Superior temporal gyrus (tissue), 1 donor: ENCODE data around the gene LRCH1.

ENCODE experiments used
- DNase-seq: peaks from one replicate; pipeline ENCODE4 v3.0.0-alpha.2; 2016; ENCODE audit errors: extremely low spot score

The LRCH1 gene

DNA sequence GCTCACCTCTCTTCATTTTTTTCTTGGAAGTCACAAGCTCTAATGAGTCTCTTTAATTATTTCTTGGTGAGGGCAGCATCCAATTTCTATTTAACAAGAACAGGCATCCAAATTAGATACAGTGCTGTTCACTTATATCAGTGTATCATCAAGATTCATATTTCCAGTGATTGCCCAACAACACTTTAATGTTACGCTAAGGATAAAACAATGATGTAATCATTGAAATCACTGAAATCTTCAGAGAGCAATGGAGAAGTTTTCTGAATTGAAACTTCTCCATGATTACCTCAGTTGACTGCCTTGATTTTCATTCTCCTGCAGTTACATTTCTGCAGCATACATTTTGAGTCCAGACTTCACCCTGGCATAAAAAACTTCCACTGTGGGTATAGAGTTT, 17.1 kb upstream of the LRCH1 start:
- DNase-seq = no peak

DNA sequence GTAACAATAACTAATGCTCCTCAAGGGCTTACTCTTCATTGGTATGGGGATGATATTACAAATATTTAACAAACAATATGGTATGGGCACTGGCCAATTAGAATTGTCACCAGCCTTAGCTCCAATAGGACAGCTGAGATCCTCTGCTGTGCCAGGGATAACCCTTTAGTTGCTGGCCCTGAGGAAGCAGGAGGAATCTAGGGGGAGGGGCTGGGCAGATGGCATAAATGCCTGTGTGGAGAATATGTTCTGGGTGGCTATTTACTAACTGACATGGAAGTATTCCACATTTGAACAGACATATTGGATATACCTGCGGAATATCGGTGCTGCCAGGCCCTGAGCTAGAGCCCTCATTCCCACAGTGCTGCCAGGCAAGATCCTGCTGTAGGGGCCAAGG, 16.6 kb upstream of the LRCH1 start:
- no peak for DNase-seq

- no peak for DNase-seq
These were observed 13.7 kb upstream of the LRCH1 start for GRCh38 chr13:46539231-46539630.

- DNase-seq = no peak
These were observed 11.8 kb upstream of the LRCH1 start for GRCh38 chr13:46541210-46541609.

DNA sequence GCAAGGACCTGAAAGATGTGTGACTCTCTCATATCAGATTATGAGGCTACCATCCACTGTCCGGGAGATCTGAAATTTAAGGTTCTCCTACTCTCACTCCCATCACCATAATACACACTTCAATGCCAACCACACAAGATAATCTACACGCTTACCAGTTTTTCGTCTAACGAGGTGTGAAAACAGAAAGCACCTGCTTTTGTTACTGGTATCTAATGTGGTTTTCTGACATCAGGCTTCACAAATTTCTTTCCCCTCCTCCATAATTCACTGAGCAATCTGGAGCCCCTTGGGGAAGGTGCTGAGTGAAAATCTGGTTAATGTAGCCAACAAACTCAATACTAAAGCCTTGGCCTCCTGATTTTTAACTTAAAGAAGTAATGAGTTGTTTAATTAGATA, 10.1 kb upstream of the LRCH1 start:
- no peak for DNase-seq

- no peak for DNase-seq
These were observed 9.7 kb upstream of the LRCH1 start for GRCh38 chr13:46543287-46543686.

- DNase-seq = no peak
These were observed 8.8 kb upstream of the LRCH1 start for GRCh38 chr13:46544208-46544607.

GRCh38 chr13:46544811-46545210, 8.2 kb upstream of the LRCH1 start:
- DNase-seq = no peak

- DNase-seq = no peak
These were observed 6.7 kb upstream of the LRCH1 start for GRCh38 chr13:46546084-46546768.

GRCh38 chr13:46550822-46551221, 2.1 kb upstream of the LRCH1 start:
- no peak for DNase-seq

DNA sequence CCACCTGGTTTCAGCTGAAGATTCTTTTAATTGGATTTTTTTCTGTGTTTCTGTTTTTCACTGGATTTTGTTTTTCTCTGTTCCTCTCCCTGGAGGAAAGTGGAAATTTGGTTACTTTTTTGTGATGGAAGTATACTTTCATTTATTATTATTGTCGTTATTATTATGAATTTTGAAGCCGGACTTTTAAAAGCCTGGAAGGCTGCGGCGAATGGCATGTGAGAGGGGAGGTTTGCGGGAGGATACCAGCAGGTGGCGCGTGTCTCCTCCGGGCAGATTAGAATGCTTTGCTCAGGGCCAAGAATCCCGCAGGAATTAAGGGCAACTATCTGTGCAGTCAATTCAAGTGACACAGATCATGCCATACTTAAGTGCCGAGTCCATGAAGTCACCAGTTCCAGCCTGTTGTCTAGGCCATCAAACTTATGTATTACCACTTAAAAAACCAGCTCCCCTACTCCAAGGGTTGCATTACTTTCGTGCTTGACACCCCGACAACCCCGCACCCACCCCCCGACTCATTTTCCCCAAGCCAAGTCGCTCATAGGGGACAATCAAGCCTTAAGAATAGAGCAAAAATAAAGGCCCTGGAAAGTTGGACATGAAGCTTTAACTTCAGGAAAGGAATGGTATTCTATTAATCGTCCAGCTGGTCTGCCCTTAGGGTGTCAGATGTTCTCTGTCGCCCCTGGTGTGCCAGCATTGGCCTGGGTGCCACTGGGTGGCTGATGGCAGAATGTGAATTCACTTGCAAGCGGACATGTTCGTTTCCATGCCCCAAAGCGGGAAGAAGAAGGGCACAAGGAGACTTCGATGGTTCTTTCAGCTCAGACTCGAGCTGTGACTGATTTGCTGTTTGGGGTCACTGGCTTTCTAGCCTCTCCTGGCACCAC, 1.3 kb upstream of the LRCH1 start:
- DNase-seq = peak; percentile 73

DNA sequence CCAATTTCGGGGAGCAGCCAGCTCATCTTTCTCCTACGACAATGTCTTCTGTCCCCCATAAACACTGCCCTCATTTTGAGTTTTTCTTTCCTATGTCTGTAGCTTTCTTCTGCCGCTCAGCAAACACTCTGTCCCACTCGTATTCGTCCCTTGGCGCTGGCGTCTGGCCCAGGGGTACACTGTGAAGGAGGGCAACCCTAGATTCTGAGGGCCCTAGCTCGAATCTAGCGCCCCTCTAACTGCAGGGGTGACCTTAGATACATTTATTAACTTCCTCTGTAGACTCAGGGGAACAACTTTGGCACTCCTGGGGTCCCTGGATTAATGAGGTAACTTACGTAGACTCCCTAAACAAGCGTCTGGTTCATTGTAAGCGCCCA, 677 bp upstream of the LRCH1 start:
- DNase-seq = no peak

DNA sequence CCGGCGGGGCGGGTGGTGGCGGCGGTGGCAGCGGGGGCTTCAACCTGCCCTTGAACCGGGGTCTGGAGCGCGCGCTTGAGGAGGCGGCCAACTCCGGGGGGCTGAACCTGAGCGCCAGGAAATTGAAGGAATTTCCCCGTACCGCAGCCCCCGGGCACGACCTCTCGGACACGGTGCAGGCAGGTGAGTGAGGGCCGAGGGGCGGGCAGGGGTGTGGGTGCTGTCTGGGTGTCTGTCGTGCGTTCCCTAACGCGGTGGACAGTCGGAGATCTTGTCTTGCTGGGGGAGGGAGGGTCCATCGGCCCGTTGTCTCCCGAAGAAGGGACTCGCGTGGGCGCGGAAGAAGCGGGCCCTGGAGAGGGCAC, 533 bp downstream of the LRCH1 start:
- DNase-seq = no peak

DNA sequence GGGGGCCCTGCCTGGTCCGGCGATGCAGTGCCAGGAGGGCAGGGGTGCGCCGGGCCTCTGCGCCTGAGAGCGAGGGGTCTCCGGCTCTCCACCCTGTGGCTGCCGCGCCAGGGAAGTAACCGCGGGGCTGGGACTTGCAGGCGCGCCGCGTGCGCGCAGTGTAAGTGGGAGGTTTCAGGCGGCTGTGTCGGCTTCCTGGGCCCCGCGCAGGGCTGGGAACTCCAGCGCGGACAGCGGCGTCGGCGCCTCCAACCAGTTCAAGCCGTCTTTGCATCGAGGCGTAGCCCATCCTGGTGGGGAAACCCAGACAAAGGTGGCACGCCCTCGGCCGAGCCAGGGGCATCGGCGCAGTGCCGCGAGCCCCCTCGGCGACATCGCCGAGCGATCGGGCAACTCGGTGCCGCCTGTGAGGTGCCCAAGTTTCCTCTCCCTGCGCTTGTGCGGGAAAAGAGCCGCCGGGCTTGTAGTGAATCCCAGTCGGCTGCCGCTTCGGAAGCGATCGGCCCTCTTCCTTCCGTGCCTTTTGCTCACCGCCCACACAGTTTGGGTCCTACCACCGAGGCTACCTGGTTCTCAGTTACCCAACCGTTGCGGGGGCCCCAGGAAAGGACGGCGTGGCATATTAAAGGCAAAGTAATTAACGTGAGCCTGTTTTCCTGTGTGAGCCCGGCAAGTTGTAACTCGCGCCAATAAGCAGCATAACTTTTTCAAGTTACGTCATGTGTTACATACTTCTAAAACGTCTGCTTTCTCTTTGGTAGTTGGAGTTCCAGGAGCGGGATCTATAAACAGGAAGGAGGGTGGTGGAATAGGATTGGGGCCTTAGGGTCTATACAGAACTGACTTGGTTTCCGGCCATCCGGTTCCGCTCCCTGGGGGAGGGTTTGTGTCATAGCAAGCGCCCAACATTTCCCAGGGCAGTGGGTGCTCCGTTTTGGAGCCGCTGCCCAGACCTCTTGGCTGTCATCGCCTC, 1.2 kb downstream of the LRCH1 start:
- DNase-seq = no peak

- no peak for DNase-seq
These were observed 2.0 kb downstream of the LRCH1 start for GRCh38 chr13:46554951-46555350.

GRCh38 chr13:46555722-46556417, 2.9 kb downstream of the LRCH1 start:
- no peak for DNase-seq

- DNase-seq = no peak
These were observed 3.4 kb downstream of the LRCH1 start for GRCh38 chr13:46556418-46556779.

DNA sequence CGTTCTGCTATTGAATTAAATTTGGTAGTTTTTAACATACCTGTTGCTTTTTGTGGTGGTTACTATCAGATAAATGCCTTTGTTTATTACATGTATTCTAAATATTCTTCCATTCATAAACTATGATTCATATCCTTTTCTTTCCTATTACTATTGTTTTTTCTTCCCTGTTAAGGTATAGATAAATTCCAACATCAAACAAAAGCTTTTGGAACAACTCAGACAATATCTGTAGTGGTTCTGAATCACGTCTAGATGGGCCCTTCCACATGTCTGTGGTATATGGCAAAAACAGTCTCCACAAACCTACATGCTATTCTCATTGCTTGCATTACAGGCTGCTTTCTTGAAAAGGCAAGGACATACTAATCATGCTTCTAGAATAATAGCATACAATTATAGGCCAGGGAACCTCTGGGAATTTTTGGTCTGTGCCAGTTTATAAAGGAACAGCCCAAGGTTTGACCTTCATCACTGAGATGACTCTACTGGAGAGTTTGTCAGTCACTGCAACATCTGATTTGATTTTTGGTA, 6.4 kb downstream of the LRCH1 start:
- DNase-seq = no peak

GRCh38 chr13:46560778-46561177, 7.8 kb downstream of the LRCH1 start:
- DNase-seq = no peak

GRCh38 chr13:46561286-46561685, 8.3 kb downstream of the LRCH1 start:
- no peak for DNase-seq

DNA sequence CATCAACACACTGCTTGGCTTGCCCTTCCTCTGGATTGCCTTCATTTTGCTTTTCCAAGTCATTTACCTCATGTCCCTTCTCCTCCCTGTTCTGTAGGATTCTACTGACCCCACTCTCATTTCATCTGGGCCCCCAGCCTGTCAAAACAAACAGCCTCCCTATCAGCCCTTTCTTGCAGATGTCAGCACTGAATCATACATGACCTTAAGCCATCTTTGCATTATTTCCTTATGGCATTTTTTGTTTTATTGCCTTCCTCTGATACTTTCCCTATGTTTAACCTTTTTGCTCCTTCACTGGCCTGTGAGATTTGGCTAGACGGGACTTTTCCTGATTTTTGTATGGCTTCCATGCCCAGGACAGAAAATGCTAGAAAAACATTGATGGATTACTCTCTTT, 8.7 kb downstream of the LRCH1 start:
- no peak for DNase-seq
